22Rv1 (cell line): ENCODE measurements around the gene TTC33.

Source experiments
- ZFX ChIP-seq: fragments of 450-650 bp; IDR thresholded peaks from 2 replicates; pipeline ENCODE4 v1.6.1; 2017; ENCODE audit warnings: antibody characterized with exemption, borderline replicate concordance
- TF ChIP-seq, protein P1 (sequence below): fragments of 450-650 bp; IDR thresholded peaks from 2 replicates; pipeline ENCODE4 v1.5.1; 2017; ENCODE audit warnings: mild to moderate bottlenecking

GRCh38 chr5:40481241-40481640 is 274.5 kb downstream of the TTC33 start:
- TF ChIP-seq, protein P1, sequence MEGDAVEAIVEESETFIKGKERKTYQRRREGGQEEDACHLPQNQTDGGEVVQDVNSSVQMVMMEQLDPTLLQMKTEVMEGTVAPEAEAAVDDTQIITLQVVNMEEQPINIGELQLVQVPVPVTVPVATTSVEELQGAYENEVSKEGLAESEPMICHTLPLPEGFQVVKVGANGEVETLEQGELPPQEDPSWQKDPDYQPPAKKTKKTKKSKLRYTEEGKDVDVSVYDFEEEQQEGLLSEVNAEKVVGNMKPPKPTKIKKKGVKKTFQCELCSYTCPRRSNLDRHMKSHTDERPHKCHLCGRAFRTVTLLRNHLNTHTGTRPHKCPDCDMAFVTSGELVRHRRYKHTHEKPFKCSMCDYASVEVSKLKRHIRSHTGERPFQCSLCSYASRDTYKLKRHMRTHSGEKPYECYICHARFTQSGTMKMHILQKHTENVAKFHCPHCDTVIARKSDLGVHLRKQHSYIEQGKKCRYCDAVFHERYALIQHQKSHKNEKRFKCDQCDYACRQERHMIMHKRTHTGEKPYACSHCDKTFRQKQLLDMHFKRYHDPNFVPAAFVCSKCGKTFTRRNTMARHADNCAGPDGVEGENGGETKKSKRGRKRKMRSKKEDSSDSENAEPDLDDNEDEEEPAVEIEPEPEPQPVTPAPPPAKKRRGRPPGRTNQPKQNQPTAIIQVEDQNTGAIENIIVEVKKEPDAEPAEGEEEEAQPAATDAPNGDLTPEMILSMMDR, result no peak
- TF ChIP-seq ZFX, result no peak
